HG02798 (cell line): ENCODE data around the gene CDC42BPB.

Experiments used
- ATAC-seq: cut with Tn5 transposase; IDR thresholded peaks from one replicate; pipeline ENCODE4 v1.9.1; 2021; ENCODE audit warnings: mild to moderate bottlenecking; ENCODE audit not compliant: unreplicated experiment, poor library complexity

CDC42BPB gene

DNA sequence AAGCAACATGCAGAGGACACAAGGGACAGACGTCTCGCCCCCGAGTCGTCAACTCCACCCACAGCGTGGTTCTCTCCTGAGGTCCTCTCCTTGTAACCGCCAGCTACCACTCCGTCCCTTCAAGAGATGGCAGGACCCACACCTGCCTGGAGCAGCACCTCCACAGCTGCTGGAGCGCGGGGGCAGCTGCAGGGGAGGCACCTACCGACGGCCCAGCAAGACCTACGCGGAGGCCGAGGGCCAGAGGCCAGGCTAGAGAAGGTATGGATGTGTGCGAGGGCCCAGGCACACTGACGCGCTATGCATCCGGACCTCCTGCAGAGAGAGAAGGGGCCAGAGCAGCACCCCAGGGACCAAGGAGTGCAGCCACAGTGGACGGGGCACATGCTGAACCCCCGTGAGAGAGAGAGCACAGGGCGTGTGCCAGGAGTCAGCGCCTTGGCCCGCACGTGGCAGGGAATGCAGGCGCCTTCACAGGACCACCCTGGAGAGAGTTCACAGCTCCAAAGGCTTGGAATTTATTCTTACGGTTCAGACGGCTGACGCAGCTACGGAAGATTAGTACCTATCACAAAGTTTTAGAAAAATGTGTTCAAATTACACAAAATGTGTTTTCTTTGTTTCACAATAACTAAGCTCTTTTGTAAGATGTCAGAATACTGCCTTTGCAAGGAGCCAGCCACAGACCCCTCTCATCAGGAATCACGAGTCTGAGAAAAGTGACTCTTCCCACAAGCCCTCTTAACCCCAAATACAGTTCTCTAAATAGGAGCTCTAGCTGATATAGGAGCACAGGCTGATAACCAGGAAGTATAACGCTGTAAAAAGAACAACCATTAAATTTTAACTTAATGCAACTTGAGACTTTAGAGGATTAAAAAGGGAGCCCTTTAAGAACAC is 36.8 kb downstream of the CDC42BPB start:
- no peak for ATAC-seq

DNA sequence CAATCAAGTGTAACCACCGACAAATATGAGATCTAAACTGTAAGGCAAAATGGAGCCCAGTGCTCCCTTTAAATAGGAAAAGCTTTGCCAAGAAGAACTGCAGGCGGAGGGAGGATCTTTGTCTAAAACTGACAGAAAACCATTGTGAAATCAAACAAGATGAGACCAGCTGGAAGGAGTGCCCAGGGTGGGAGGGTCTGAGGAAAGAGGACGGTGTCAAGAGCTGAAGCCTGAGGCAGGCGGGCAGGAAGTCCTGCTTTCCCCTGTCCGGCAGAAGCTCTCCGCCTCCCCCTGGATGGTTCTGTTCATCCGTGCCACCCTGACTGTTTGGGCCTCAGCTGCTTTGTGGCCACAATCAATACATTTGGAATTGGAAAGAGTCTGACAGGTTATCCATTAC is 37.5 kb downstream of the CDC42BPB start:
- no peak for ATAC-seq

DNA sequence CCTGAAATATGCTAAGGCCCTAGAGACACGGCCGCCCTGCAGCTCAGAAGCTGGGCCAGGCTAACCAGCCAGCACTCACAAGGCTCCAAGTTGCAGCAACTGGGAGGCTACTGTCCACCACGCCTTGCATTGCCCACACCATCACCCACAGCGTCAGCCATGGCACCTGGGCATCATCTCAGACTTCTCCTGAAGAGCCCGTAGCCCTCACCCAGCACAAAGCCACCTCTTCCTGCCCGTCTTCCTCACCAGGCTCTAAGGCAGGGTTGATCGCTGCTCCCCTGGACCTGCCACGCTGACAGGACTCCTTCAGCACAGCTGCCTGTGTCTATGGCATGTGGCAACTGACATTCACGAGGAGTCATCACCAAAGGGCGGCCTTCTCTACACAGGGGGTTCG is 38.1 kb downstream of the CDC42BPB start:
- no peak for ATAC-seq

DNA sequence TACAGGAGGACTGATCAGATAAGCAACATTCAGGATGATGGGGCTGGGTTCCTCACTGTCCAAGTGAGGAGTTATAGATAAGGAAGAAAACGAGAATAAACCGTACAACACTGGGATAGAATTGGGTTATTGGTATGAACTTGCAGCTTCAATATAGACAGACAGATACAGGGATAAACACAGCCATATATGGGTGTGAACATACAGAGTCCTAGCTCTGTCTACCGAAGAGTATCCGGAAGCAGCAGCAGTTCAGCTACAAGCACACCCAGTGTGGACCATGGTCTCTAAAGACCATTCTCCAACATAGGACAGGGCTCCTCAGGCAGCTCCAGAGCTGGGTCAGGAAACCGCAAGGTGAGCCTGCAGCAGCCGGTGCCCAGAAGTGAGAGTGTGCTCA is 40.8 kb downstream of the CDC42BPB start:
- ATAC-seq = no peak

DNA sequence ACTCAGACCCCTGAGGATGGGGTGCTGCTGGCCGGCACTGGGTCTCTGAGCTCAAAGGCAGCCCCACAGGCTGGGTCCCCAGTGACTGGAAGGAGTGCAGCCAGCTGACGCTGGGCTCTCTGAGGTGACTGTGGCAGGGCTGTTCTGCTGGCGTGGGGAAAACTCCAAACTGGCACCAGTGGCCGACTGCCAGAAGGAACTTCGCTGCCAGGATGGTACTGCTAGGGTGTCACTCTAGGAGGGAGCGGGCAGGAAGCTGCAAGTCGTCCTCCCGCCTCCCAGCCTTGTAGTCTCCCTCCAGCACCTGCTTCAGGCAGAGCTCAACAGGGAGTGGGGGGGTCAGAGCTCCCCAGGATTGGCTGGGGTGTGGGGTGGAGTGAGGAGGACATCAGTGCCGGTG is 41.3 kb downstream of the CDC42BPB start:
- no peak for ATAC-seq

DNA sequence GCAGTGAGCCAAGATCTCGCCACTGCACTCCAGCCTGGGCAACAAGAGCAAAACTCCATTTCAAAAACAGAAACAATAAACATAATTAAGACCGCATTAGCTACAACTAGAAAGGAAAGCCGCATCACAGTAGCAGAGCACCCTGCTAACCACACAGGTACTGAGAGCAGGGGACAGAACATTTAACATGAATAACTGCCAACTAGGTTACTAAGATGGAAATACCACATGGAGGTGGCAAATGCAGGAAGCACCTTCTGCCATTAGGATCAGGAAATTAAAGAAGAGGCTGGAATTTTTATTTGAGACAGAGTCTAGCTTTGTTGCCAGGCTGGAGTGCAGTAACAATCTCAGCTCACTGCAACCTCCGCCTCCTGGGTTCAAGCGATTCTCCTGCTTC is 41.9 kb downstream of the CDC42BPB start:
- ATAC-seq = no peak

DNA sequence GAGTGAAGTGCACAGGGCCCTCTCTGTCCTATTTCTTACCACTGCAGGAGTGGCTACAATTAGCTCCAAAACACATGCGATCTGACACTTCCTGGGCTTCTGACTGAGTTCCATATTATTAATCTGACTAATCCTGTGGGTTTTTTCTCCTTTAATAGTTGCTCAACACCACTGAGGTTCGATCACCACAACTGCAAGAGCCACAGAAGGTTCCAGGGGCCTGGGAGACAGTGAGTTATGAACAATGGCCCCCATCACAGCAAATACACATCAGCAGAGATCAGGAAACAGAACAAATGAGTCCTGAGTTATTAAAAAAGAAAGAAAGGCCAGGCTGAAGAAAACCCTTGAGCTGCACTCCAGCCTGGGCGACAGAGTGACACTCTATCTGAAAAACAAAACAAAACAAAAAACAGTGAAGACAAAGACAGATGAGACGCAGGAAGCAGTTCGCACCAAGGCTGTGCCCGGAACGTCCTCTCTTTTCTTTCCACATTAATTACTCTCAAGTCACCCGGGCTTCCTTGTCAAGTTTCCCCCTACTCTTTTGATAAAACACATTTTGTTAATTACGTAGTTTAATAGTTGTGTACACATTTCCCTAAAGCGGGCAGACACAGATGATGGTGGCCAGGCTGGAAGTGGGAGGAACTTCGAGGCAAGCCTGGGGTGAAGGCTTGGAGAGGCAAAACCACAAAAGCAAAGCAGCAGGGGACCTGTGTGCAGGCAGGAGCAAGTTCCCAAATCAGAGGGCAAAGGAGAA is 42.7 kb downstream of the CDC42BPB start:
- ATAC-seq = no peak

DNA sequence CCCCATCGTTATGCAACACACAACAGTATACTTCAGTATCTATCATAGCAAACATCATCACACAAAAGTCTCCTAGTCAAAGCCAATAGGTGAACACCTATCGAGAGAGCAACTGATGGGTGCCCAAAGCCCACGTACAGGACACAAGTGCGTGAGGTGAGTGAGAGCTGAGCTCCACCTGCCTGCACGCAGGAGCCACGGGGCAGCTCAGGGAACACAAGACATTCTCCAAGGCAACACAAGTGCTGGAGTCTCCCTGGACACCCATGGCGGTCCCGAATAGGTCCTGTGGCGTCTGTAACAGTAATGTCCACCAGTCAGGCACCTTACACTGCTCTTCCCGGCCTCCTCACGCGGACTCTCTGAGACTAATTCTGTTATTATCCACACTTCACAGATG is 44.3 kb downstream of the CDC42BPB start:
- ATAC-seq = no peak

DNA sequence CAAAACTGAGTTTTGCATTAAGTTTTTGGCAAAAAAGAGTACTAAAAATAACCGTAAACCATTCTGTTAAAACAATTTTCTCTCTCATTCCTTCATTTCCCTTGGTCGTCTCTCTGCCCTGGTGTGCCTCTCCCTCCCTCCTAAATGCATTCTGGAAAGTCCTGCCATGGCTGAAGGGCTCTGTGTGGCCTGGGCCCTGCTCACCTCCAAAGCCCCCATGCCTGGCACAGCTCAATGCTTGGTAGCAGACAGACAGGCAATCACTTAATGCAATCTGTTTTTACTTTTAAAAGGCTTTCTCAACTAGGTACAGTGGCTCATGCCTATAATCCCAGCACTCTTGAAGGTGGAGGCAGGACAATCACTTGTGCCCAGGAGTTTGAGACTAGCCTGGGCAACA is 47.8 kb downstream of the CDC42BPB start:
- ATAC-seq = no peak

DNA sequence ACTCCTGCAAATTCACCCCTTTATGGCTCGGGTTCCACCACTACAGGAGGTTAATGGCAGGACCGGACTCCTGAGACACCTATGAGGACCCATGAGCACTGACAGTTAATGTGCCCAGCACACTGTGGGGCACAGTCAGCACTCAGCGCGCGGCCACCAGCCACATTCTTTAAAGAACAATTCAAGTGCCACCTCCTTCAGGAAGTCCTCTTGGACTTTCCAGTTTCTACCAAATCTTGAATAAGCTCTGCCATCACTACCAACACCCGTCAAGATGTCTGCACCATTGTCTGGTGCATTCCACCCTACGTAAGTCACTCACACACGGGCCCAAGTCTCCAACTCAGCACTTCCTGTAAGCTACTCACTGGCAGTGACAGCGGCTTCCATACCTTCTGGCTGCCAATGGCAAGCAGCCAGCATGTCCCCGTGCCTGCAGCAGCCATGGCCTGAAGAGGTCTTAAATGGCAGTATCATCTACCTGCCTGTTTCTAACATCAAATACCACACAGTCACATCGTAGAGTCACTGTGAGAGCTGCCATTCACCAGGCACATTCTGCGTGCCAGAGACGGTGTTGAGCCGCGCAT is 48.5 kb downstream of the CDC42BPB start:
- ATAC-seq = no peak

DNA sequence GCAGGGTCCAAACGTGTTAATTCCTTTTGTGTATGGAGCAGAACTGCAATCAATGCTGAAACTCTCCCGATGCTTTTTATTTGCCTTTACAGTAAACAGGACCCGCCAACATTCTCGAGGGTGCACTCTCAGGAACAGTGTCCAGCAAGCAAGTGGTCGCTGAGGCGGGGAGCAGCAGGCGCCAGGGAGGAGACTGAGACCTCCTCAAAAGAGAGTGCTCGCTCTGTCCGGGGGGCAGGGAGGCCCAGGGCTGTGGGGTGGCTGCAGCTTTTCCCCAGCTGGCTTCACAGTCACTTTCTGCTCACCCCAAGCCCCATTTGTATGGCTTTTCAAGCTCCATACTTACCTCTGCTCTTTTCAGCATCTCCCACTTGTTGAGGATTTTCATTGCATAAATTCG is 49.2 kb downstream of the CDC42BPB start:
- ATAC-seq = no peak

DNA sequence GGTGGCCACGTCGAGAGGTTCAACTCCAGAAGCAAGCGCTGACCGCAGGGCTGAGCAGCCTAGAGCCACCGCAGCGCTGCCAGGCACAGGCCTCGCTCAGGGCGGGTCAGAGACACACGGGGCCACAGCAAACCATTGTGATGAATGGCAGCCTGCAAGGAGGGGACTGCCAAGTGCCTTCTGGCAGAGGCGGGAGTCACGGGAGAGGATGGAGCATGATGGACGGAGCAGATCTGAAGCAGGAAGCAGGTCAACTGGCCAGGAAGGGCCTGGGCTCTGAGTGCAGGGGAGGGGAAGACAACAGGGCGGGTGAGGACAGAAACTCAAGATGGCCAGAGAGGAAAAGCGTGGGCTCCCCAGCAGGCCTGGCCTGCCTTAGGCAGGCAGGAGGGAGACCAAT is 49.8 kb downstream of the CDC42BPB start:
- no peak for ATAC-seq

DNA sequence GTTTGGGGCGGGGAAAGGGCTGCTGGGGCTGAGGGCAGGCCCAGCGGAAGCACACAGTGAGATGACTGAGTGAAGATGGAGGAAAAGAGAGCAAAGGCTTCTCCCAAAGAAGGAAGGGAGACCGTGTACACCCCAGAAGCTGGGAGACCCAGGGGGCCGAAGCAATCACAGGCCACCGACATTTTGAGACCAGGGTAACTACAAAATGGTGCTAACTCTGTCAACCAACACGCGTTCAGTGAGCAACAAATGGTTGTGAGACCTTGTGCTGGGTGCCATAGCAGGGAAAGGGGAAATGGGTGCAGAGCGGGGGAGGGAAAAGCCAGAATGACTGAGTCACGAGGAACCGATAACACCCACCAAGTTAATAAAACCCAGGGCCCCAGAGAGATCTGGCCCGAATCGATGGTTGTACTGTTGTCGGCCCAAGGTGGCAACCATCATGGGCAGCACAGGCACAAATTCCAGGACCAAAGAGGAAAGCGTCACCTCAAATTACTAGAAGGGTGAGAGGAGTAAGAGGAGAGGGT is 50.3 kb downstream of the CDC42BPB start:
- ATAC-seq = no peak

DNA sequence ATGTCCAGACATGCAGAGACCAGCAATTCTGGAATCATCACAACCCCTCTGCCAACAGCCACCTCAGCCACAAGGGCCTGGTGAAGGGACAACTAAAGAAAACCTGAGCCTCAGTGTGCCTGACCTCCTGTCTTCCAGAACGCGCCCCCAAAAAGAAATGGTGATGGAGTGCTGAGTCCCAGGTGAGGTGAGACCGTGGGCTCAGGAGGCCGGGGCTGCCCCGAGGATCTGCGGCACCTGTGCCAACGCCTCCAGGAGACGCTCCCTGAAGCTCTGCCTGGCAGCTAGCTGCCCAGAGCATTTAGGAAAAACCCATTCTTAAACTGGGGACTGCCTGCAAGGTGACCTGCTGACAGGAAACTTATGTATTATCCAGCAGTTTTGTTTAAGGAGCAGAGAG is 51.2 kb downstream of the CDC42BPB start:
- ATAC-seq = no peak

DNA sequence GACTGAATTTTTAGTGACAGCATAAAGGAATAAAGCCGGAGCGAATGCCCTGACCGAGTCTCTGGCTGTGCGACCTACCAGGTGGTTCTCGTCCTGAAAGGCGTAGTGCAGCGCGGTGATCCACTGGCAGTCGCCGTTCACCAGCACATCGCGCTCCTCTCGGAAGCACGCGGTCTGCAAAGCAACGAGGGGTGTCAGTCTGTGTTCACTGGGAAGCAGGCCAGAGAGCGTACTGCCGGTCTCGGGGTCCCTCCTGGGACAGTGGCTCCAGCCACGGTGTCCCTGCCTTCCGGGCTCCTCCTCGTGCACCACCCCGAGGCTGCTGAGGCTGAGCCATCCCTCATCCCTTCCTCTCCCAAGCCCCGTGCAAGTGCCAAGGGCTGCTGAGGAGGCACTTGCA is 53.5 kb downstream of the CDC42BPB start:
- ATAC-seq = no peak

DNA sequence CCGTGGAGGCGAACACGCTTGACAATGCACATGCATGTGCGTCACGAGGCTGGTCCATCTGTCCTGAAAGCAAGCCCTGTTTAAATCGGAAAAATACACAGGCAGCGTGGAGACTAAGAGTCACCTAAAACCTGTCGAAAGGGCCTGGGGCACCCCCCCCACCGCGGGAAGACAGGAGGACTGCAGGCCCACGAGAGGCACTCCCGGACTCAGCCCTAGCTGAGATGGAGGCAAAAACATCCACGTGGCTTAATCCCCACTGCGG is 54.1 kb downstream of the CDC42BPB start:
- no peak for ATAC-seq

DNA sequence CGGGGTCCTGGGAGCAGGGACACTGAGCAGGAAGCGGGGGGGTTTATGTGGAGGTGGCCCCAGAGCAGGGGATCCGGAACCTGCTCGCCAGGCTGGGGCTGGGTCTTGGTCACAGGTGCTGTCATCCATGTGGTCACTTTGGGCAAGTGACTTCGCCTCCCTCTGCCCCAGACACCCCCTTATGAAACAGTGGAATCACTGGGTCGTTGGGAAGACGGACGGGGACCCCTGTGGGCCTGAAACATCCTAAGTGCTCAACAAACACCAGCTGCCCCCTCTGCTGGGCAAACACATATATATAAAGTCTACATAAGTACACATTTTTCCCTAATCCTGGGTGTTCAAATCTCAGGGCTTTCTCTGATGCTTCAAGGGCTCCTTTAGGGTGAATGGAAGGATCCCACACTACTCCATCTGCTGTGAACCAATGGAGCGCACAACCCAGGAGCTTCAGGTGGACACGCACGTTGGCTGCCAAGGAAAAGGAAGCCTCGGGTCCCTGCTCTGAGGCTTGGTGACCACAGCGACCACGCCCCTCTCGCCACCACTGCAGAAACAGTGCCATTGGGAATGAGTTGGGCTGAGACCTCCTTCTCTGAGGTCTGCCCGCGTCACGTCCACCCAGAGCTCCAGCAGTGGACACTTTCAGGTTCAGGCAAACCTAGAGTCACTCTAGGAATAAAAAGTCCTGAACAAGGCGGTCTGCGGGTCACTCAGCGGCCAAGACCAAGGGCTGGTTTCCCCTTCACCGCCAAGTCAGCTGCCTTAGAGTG is 54.6 kb downstream of the CDC42BPB start:
- no peak for ATAC-seq

DNA sequence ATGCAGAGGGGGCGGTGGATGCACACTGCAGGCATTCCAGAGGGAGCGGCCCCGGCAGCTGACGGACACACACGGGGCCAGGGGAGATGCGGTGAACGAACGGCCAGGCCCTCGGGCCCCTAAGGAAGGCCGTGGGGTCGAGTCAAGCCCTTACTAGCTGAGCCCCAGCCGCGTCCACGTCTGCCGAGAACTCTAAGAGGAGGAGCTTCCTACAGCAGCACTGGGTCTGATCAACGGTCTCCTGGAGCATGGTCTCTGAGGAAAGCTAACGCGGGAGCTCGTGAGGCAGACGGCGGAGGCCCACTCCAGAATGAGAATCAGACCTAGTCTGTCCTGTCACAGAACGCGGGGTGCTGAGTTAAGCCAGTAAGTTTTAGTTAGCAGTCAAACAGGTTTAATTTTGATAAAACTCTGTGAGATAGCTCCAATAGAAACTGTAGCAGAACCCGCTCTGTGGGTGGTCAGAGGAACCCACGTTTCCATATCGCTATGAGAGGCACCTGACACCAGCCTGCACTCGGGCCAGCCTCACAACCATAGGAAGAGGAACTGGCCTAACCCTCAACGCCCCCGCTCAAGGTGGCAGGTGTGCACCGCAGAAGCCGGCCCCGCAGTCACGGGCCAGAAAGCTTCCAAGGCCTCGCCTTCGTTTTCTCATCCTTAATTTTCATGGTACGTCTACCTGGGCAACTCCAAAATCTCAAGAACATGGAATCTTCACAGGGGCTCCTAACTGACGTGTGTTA is 55.5 kb downstream of the CDC42BPB start:
- peak; percentile 53 for ATAC-seq

DNA sequence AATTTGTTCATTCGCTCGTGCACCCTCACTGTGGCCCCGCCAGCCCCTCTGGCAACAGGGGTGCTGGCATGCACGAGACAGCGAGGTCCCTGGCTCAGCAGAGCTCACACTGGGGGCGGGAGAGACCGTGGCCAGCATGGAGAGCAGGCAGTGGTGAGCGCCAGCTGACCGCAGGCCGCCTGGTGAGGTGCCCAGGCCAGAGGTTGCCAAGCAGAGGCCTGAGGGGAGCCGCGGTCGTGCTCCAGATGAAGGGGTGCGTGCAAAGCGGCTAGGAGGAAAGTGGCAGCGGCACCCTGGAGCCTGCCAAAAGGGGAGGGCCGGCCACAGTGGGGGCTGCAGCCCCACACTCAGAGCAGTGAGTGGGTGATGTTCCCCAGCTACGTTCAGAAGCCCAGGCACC is 56.1 kb downstream of the CDC42BPB start:
- ATAC-seq = no peak
